GM10266 (cell line): ENCODE data around the gene EPHB1.

Experiments used
- DNase-seq: peaks from one replicate; pipeline ENCODE4 v3.0.0; 2012; ENCODE audit errors: extremely low spot score
- CTCF ChIP-seq: IDR thresholded peaks from 2 replicates; pipeline ENCODE4 v1.5.1; 2012; ENCODE audit warnings: mild to moderate bottlenecking, low read depth; ENCODE audit not compliant: control insufficient read depth, insufficient read depth; ENCODE audit errors: missing control alignments

Gene EPHB1

GRCh38 chr3:134799393-134799792, 4.3 kb downstream of the EPHB1 start:
- TF ChIP-seq CTCF: no peak
- DNase-seq: no peak

- no peak for TF ChIP-seq CTCF
- no peak for DNase-seq
These were observed 6.3 kb downstream of the EPHB1 start for GRCh38 chr3:134801204-134801958.

GRCh38 chr3:134802428-134803050, 7.5 kb downstream of the EPHB1 start:
- no peak for DNase-seq
- TF ChIP-seq CTCF: no peak

- no peak for TF ChIP-seq CTCF
These were observed 8.0 kb downstream of the EPHB1 start for GRCh38 chr3:134803051-134803505.

GRCh38 chr3:134803652-134804051, 8.6 kb downstream of the EPHB1 start:
- DNase-seq: no peak
- TF ChIP-seq CTCF: no peak

More at GRCh38 chr3:134803051-134803505, 8.0 kb downstream of the EPHB1 start:
- no peak for DNase-seq

- TF ChIP-seq CTCF: no peak
- no peak for DNase-seq
These were observed 9.7 kb downstream of the EPHB1 start for GRCh38 chr3:134804508-134805480.
